ENCODE results near the gene CDK4.

The CDK4 gene

DNA sequence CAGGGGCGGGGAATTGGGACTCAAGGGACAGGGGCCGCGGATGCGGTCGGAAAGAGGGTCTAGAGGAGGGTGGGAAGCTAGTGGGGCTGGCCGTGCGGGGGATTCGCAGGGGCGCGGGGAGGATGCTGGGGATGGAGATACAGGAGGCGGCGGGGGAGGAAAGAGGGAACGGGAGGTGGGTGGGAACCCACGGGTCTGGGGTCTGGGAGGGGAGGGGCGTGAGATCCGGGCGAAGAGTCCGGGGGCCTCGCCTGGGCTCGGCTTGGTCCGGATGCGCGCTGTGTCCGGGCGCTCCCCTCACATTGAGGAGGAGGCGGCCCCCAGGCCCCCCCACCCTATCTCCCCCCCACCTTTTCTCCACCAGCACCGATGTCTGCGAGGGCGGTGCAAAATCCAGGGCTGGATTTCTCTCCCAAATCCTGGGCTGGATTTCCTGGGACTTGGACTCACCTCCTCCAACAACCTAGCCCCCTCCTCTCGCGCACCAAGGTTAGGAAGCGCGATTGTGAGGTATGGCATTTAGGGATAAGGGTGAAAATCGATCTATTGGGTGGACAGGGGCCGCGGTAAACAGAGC, 13.4 kb downstream of the CDK4 start, which contains the start of gene AGAP2:
Gene AGAP2 (minus strand): TSS at position 82 of the 577 bp plus-strand sequence. CDS start 496 bp downstream, outside the sequence.
- DNase-seq (ENCODE audit: low read depth) = no peak

DNA sequence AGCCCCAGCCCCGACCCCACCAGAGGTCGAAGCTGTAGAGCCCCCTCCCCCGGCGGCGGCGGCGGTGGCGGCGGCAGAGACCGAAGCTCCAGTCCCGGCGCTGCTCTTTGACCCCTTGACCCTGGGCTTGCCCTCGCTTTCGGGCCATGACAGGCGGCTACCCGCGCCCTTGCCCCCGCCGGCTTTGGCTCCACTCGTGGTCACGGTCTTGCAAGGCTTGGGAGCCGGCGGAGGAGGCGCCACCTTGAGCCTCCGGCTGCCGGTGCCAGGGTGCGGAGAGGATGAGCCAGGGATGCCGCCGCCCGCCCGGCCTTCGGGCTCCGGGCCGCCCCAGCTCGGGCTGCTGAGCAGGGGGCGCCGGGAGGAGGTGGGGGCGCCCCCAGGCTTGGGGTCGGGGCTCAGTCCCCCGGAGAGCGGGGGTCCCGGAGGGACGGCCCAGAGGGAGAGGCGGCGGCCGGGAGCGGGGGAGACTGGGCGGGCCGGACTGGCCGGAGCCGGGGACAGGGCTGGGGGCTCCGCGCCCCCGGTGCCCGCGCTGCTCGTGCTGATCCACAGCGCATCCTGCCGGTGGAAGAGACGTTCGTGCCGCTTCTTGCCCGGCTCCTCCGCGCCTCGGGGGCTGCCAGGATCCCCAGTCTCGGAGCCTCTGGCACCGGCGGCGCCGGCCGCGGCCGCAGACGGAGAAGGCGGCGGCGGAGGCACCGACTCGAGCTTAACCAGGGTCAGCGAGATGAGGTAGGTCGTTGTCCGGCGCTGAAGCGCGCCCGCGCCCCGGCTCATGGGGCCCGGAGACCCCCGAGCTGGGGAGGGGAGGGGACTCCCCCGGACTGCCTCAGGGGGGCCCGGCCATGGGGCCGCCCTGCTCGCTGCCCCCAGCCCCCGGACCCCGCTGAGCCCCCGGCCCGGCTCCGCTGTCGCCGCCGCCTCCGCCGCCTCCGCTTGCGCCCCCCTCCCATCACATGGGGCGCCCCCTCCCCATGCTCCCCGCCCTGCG, 14.3 kb downstream of the CDK4 start:
- DNase-seq (ENCODE audit: low read depth) = no peak

DNA sequence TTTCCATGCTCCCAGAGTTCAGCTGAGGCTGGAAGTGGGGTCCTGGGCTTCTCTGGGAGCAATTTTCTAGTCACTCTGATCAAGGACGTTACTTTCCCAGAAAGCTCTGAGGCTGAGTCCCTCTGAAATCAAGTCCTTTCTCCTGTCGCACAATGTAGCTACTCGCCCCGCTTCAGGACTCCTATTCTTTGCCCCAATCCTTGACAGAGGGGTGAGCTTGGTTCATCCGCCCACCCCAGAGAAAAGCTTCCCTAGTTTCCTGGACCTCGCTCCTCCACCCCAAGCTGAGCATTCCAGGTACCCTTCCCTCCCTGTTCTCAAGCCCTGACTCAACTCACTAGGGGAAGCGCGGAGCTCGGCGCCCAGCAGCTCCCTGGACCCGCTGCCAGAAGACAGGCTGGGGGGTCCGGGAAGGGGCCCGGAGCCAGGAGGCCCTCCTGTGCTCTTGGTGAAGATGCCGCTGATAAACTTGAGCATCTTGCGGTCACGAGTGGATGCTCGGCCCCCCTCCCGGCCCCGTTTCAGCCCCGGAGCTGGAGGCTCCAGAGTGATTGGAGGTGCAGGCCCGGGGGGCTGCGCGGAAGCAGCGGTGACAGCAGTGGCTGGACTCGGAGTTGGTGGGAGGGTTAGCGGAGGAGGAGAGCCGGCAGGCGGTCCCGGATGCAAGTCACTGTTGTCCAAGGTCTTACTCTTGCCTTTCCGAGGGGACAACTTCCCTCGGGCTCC, 15.2 kb downstream of the CDK4 start:
- no peak for DNase-seq (ENCODE audit: low read depth)

- no peak for DNase-seq (ENCODE audit: low read depth)
Observed at GRCh38 chr12:57735952-57736740, 16.0 kb downstream of the CDK4 start.

GRCh38 chr12:57735198-57735855, 16.8 kb downstream of the CDK4 start:
- no peak for DNase-seq (ENCODE audit: low read depth)

GRCh38 chr12:57734591-57734990, 17.5 kb downstream of the CDK4 start:
- no peak for DNase-seq (ENCODE audit: low read depth)

DNA sequence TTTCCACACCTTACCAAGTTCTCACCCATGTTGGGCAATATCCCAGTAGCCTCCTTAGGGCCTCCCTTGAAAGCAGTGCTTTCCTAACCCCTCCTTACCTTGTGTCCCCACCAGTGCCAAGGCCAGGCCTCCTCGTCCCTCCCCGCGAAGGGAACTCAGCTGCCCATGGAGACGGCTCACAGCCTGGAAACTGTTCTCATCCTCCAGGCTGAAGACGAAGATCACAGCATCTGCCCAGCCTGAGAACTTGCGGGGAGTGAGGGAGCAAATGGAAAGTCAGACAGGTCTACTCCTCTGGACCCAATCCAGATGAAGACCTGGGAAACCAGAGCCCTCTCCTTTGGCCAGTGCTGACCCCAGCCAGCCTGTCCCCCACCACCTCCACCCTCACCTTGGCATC, 18.2 kb downstream of the CDK4 start:
- no peak for DNase-seq (ENCODE audit: low read depth)

GRCh38 chr12:57732726-57733593, 19.1 kb downstream of the CDK4 start:
- no peak for DNase-seq (ENCODE audit: low read depth)

- DNase-seq (ENCODE audit: low read depth) = no peak
Observed at GRCh38 chr12:57732270-57732669, 19.8 kb downstream of the CDK4 start.

DNA sequence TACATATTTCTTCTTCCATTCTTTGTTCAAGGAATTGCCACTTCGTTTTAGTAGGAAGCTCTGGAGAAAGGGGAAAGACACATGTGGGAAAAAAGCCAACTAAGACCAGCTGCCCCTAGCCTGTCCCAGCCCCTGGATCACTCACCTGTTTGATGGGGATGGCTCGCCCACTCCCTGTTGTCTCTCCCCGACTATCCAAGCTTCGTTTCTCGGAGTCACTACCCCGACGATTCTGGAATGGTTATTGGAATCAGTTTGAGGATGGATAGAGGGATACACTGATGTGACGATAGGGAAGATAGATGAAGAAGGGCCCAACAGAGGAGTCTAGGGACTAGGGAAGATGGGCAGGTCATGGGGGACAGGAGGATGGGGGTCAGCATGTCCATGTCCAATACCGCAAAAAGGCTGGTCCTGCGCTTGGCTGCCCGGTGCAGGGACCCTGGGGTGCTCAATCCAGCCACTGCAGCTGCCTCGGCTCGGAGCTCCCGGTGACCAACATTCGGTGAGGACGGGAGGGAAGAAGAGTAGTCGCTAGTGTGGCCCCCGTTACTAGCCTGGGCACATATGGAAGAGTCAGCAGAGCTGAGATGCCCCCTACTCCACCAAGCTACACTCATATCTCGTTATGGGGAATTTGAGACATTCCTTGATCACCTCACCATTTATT, 20.6 kb downstream of the CDK4 start:
- no peak for DNase-seq (ENCODE audit: low read depth)

- no peak for DNase-seq (ENCODE audit: low read depth)
Observed at GRCh38 chr12:57730336-57731067, 21.6 kb downstream of the CDK4 start.

GRCh38 chr12:57729321-57729844, 22.7 kb downstream of the CDK4 start:
- DNase-seq (ENCODE audit: low read depth) = no peak

GRCh38 chr12:57727758-57728395, 24.2 kb downstream of the CDK4 start:
- DNase-seq (ENCODE audit: low read depth) = no peak

GRCh38 chr12:57726884-57727757, 25.0 kb downstream of the CDK4 start:
- no peak for DNase-seq (ENCODE audit: low read depth)

GRCh38 chr12:57726151-57726883, 25.8 kb downstream of the CDK4 start:
- DNase-seq (ENCODE audit: low read depth) = no peak

DNA sequence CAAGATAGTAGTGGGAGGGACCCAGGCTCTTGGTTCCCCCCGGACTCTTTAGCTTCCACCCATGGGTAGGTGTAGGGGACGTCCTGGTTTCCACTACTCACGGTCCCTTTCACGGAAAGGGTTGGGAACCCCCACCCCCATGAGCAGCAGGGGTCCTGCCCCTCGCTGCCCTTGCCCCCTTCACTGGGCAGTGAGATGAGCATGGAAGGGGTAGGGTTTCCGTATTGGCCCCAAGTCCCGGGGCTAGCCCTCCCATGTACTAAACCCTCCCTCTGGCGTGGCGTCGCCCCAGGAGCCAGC, 26.3 kb downstream of the CDK4 start:
- DNase-seq (ENCODE audit: low read depth) = no peak

Measured in non-pigmented ciliary epithelial cell (primary cell).